Osteoblast (primary cell): ENCODE measurements around the gene NR3C2. TPM values are rescaled to one million over a fixed set of nuclear protein-coding genes. Genes with fewer than 3 reads are reported as not detected.

Experiments used
- DNase-seq: peaks from one replicate; pipeline ENCODE4 v3.0.0; 2011; ENCODE audit warnings: low spot score, mixed read lengths; ENCODE audit not compliant: insufficient read length; ENCODE audit errors: missing footprints
- H2AFZ ChIP-seq: 2 replicates; pipeline ENCODE4 v1.6.0; 2011; ENCODE audit warnings: mild to moderate bottlenecking, low read length
- H3K27ac ChIP-seq: 2 replicates; pipeline ENCODE4 v1.5.1; 2011; ENCODE audit warnings: mild to moderate bottlenecking, low read depth, low read length, moderate library complexity
- H3K27me3 ChIP-seq: 2 replicates; pipeline ENCODE4 v1.6.0; 2012; ENCODE audit warnings: mild to moderate bottlenecking, control low read depth, inconsistent platforms, low read length, moderate library complexity; ENCODE audit not compliant: insufficient read depth
- H3K36me3 ChIP-seq: 2 replicates; pipeline ENCODE4 v1.5.1; 2011; ENCODE audit warnings: mild to moderate bottlenecking, low read length, control low read depth, moderate library complexity; ENCODE audit not compliant: insufficient read depth
- H3K4me1 ChIP-seq: 2 replicates; pipeline ENCODE4 v1.5.1; 2011; ENCODE audit warnings: mild to moderate bottlenecking, low read length, control low read depth, moderate library complexity; ENCODE audit not compliant: insufficient read depth
- H3K4me2 ChIP-seq: 2 replicates; pipeline ENCODE4 v1.6.0; 2011; ENCODE audit warnings: mild to moderate bottlenecking, low read length; ENCODE audit not compliant: insufficient read depth
- H3K4me3 ChIP-seq: fragments of 200-600 bp; sonication (generic); 3 replicates; pipeline ENCODE4 v1.5.1; 2012; ENCODE audit warnings: mild to moderate bottlenecking, low read length, inconsistent platforms; ENCODE audit not compliant: insufficient read depth
- H3K79me2 ChIP-seq: 2 replicates; pipeline ENCODE4 v1.6.0; 2012; ENCODE audit warnings: mild to moderate bottlenecking, low read length, control low read depth, inconsistent platforms; ENCODE audit not compliant: insufficient read depth
- H3K9me3 ChIP-seq: 2 replicates; pipeline ENCODE4 v1.5.1; 2011; ENCODE audit warnings: low read depth, low read length, control low read depth
- H4K20me1 ChIP-seq: 2 replicates; pipeline ENCODE4 v1.6.0; 2012; ENCODE audit warnings: mild to moderate bottlenecking, low read length, control low read depth; ENCODE audit not compliant: insufficient read depth
- total RNA-seq: library from RNA; depleted of rRNA; stranded (reverse); fragments of >200 nt; gene quantifications from 2 replicates; pipeline ENCODE4 v1.2.3, GENCODE V29; 2012
- TF ChIP-seq, protein P1 (sequence below): IDR thresholded peaks from 2 replicates; pipeline ENCODE4 v1.5.1; 2011; ENCODE audit warnings: mild to moderate bottlenecking, low read depth, low read length, moderate library complexity; ENCODE audit errors: extremely low read depth

NR3C2 gene
- total RNA-seq, 1 donor: 0.72 TPM

DNA sequence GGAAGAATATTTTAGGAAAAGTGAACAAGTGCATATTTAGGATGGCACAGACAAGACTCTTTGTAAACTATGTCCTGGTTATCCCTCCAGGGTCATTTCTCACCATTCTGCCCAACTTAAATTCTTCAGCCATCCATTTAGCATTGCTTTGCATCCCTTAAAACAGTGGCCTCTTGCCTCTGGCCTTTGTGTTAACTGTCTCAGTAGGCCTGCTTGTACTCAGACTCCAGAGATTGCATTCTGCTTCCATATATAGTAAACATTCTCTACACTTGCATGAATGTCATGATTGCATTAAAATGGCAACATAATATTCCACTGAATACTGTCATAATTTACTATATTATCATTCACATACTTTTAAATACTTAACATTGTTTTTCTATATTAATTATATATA lies 43.2 kb downstream of the NR3C2 start:
- Histone ChIP-seq H3K4me2 (no peak overlapping the region), H3K36me3 (no peaks in the 10 kb centered on the region), H3K4me1 (no peaks in the 10 kb centered on the region), H3K9me3 (no peaks in the 10 kb centered on the region), H2AFZ (no peak overlapping the region), H4K20me1 (no peaks in the 10 kb centered on the region), H3K4me3 (no peak overlapping the region), H3K27me3 (no peaks in the 10 kb centered on the region), H3K27ac (no peak overlapping the region), H3K79me2 (no peaks in the 10 kb centered on the region)
- TF ChIP-seq, protein P1, sequence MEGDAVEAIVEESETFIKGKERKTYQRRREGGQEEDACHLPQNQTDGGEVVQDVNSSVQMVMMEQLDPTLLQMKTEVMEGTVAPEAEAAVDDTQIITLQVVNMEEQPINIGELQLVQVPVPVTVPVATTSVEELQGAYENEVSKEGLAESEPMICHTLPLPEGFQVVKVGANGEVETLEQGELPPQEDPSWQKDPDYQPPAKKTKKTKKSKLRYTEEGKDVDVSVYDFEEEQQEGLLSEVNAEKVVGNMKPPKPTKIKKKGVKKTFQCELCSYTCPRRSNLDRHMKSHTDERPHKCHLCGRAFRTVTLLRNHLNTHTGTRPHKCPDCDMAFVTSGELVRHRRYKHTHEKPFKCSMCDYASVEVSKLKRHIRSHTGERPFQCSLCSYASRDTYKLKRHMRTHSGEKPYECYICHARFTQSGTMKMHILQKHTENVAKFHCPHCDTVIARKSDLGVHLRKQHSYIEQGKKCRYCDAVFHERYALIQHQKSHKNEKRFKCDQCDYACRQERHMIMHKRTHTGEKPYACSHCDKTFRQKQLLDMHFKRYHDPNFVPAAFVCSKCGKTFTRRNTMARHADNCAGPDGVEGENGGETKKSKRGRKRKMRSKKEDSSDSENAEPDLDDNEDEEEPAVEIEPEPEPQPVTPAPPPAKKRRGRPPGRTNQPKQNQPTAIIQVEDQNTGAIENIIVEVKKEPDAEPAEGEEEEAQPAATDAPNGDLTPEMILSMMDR: no peak
- no peak for DNase-seq

DNA sequence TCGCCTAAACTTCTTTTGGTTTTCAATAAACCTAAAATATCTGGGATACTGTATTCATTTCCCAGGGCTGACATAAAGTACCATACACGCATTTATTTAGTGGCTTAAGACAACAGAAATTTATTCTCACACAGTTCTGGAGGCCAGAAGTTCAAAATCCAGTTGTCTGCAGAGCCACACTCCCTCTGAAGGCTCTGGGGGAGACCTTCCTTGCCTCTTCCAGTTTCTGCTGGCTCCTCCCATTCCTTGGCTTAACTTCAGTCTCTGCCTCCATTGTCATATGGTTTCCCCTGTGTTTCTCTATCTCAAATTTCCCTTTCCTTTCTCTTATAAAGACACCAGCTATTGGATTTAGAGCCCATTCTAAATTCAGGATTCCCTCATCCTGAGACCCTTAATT lies 44.4 kb downstream of the NR3C2 start:
- TF ChIP-seq, protein P1: no peak
- Histone ChIP-seq H3K4me1 (no peaks in the 10 kb centered on the region), H3K79me2 (no peaks in the 10 kb centered on the region), H3K9me3 (no peaks in the 10 kb centered on the region), H3K4me3 (no peak overlapping the region), H3K27ac (no peak overlapping the region), H2AFZ (no peak overlapping the region), H3K27me3 (no peaks in the 10 kb centered on the region), H3K36me3 (no peaks in the 10 kb centered on the region), H4K20me1 (no peaks in the 10 kb centered on the region), H3K4me2 (no peak overlapping the region)
- no peak for DNase-seq

DNA sequence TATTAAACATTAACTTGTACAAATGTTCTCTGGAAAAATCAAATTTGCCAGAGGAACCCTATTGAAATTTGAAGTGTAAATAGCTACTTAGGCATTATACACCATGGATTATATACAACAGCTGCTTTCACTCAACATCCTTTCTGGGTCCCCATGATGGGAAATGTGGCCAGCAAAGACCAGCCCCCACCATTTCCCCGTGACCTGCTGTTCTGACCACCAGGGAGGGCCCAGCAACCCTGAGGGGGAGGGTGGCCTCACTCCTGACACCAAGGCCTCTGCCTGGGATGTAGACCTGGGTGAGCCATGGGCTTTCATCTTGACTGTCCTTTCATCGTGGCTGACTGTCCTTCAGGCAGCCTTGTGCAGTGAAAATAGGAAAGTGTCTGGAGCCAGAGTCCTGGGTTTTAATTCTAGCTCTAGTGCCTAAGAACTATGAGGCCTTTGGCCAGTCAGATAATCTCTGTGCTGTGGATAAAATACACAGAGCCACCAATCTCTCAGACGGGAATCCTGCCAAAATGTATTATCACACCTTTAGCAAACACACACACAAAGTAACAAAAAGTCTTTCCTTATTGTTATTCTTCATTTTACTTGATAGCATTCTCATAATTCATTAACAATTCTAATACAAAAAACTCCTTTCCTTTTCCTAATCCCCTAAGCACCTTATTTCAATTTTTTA lies 45.1 kb downstream of the NR3C2 start:
- no peaks in the 10 kb centered on the region for H3K27me3 ChIP-seq
- H2AFZ ChIP-seq: no peak overlapping the region
- no peaks in the 10 kb centered on the region for H4K20me1 ChIP-seq
- TF ChIP-seq, protein P1: no peak
- no peak overlapping the region for H3K4me2 ChIP-seq
- DNase-seq: peak; percentile 13
- H3K27ac ChIP-seq: no peak overlapping the region
- no peaks in the 10 kb centered on the region for H3K79me2 ChIP-seq
- H3K4me1 ChIP-seq: no peaks in the 10 kb centered on the region
- no peaks in the 10 kb centered on the region for H3K9me3 ChIP-seq
- H3K4me3 ChIP-seq: no peak overlapping the region
- H3K36me3 ChIP-seq: no peaks in the 10 kb centered on the region

DNA sequence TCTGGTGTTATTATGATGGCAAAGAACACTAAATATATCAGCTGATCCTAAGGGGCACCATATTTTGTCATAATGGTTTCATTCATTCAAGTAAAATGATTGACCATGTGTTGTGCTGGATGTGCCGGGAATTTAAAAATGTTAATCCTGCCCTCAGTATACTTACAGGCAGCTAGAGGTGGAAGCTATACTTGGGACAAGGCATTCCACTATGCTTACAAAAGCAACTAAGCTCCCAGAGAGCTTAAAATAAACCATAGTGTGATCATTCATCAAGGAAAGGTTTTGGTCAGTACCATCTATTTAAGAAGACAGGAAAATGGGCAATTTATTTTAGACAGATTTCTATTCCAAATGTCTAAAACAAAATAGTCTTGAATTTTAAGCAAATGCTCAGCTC lies 46.4 kb downstream of the NR3C2 start:
- H3K4me3 ChIP-seq: no peak overlapping the region
- H4K20me1 ChIP-seq: no peaks in the 10 kb centered on the region
- no peaks in the 10 kb centered on the region for H3K4me1 ChIP-seq
- no peak overlapping the region for H3K27ac ChIP-seq
- H2AFZ ChIP-seq: no peak overlapping the region
- no peaks in the 10 kb centered on the region for H3K79me2 ChIP-seq
- TF ChIP-seq, protein P1: no peak
- H3K4me2 ChIP-seq: no peak overlapping the region
- H3K27me3 ChIP-seq: no peaks in the 10 kb centered on the region
- no peaks in the 10 kb centered on the region for H3K36me3 ChIP-seq
- DNase-seq: no peak
- no peaks in the 10 kb centered on the region for H3K9me3 ChIP-seq
